ENCODE data around the gene DHCR7. TPM values are rescaled to one million over a fixed set of nuclear protein-coding genes. Genes with fewer than 3 reads are reported as not detected.

The DHCR7 gene
- total and polyA plus RNA-seq, 2 experiments from 2014 or later, result 140 to 303 TPM

- Histone ChIP-seq H4K20me1 (ENCODE audit: insufficient read depth, poor library complexity, severe bottlenecking) (no peaks in the 10 kb centered on the region), H3K4me3 (no peak overlapping the region), H3K9me3 (ENCODE audit: low read depth) (no peaks in the 10 kb centered on the region), H3K9me2 (replicated peaks; ENCODE audit: insufficient read depth) (no peaks in the 10 kb centered on the region), H3K4me1 (ENCODE audit: insufficient read depth) (peaks cover 20% of the 10 kb centered on the region), H3K27me3 (no peaks in the 10 kb centered on the region), H3K4me2 (no peak overlapping the region), H2AFZ (no peak overlapping the region), H3K79me2 (peaks cover 24% of the 10 kb centered on the region), H3K27ac (no peak overlapping the region), H3K36me3 (replicated peaks; ENCODE audit: insufficient read depth, low read depth) (no peaks in the 10 kb centered on the region)
- no peak for DNase-seq (ENCODE audit: low spot score)
- 92% methylated on average over 8 of the region's 8 CpGs for WGBS (ENCODE audit: low lambda C conversion rate, missing lambda C conversion rate)
- no peak for TF ChIP-seq EZH2 (IDR thresholded peaks at IDR 0.05; ENCODE audit: borderline replicate concordance)
- TF ChIP-seq EZH2phosphoT487 (IDR thresholded peaks at IDR 0.05; ENCODE audit: low read depth, severe bottlenecking, unreplicated experiment), result no peak
- TF ChIP-seq, protein P1, sequence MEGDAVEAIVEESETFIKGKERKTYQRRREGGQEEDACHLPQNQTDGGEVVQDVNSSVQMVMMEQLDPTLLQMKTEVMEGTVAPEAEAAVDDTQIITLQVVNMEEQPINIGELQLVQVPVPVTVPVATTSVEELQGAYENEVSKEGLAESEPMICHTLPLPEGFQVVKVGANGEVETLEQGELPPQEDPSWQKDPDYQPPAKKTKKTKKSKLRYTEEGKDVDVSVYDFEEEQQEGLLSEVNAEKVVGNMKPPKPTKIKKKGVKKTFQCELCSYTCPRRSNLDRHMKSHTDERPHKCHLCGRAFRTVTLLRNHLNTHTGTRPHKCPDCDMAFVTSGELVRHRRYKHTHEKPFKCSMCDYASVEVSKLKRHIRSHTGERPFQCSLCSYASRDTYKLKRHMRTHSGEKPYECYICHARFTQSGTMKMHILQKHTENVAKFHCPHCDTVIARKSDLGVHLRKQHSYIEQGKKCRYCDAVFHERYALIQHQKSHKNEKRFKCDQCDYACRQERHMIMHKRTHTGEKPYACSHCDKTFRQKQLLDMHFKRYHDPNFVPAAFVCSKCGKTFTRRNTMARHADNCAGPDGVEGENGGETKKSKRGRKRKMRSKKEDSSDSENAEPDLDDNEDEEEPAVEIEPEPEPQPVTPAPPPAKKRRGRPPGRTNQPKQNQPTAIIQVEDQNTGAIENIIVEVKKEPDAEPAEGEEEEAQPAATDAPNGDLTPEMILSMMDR (IDR thresholded peaks at IDR 0.05; ENCODE audit: poor library complexity), result no peak
Measured at GRCh38 chr11:71456294-71456693, 8.1 kb upstream of the DHCR7 start.

- Histone ChIP-seq H3K27me3 (no peaks in the 10 kb centered on the region), H4K20me1 (ENCODE audit: insufficient read depth, poor library complexity, severe bottlenecking) (no peaks in the 10 kb centered on the region), H3K27ac (no peak overlapping the region), H3K9me3 (ENCODE audit: low read depth) (no peaks in the 10 kb centered on the region), H3K4me2 (peak overlapping the region; percentile 89), H3K36me3 (replicated peaks; ENCODE audit: insufficient read depth, low read depth) (no peaks in the 10 kb centered on the region), H3K4me3 (no peak overlapping the region), H3K9me2 (replicated peaks; ENCODE audit: insufficient read depth) (no peaks in the 10 kb centered on the region), H3K4me1 (ENCODE audit: insufficient read depth) (peaks cover 24% of the 10 kb centered on the region), H2AFZ (no peak overlapping the region), H3K79me2 (peaks cover 31% of the 10 kb centered on the region)
- DNase-seq (ENCODE audit: low spot score), result peak; percentile 30
- TF ChIP-seq, protein P1 (IDR thresholded peaks at IDR 0.05; ENCODE audit: poor library complexity), result peak; percentile 21
- TF ChIP-seq EZH2phosphoT487 (IDR thresholded peaks at IDR 0.05; ENCODE audit: low read depth, severe bottlenecking, unreplicated experiment), result no peak
- no peak for TF ChIP-seq EZH2 (IDR thresholded peaks at IDR 0.05; ENCODE audit: borderline replicate concordance)
- 79% methylated on average over 7 of the region's 7 CpGs for WGBS (ENCODE audit: low lambda C conversion rate, missing lambda C conversion rate)
Measured at GRCh38 chr11:71454470-71455113, 6.4 kb upstream of the DHCR7 start.

- no peak for DNase-seq (ENCODE audit: low spot score)
- Histone ChIP-seq H2AFZ (no peak overlapping the region), H3K4me2 (peak overlapping the region; percentile 89), H3K9me3 (ENCODE audit: low read depth) (no peaks in the 10 kb centered on the region), H3K4me1 (ENCODE audit: insufficient read depth) (peaks cover 29% of the 10 kb centered on the region), H3K9me2 (replicated peaks; ENCODE audit: insufficient read depth) (no peaks in the 10 kb centered on the region), H3K27me3 (no peaks in the 10 kb centered on the region), H3K36me3 (replicated peaks; ENCODE audit: insufficient read depth, low read depth) (no peaks in the 10 kb centered on the region), H3K27ac (no peak overlapping the region), H3K4me3 (peak overlapping the region; percentile 77), H4K20me1 (ENCODE audit: insufficient read depth, poor library complexity, severe bottlenecking) (no peaks in the 10 kb centered on the region), H3K79me2 (peaks cover 36% of the 10 kb centered on the region)
- TF ChIP-seq EZH2phosphoT487 (IDR thresholded peaks at IDR 0.05; ENCODE audit: low read depth, severe bottlenecking, unreplicated experiment), result no peak
- no peak for TF ChIP-seq EZH2 (IDR thresholded peaks at IDR 0.05; ENCODE audit: borderline replicate concordance)
- TF ChIP-seq, protein P1 (IDR thresholded peaks at IDR 0.05; ENCODE audit: poor library complexity), result no peak
- WGBS (ENCODE audit: low lambda C conversion rate, missing lambda C conversion rate), result 73% methylated on average over 7 of the region's 7 CpGs
Measured at GRCh38 chr11:71453918-71454304, 5.7 kb upstream of the DHCR7 start.

Data from hepatocyte (in vitro differentiated cells).